Measurements from ENCODE around the gene RGL2. TPM values are rescaled to one million over a fixed set of nuclear protein-coding genes. Genes with fewer than 3 reads are reported as not detected.

Gene RGL2
- total RNA-seq, 5 donors from 2014 or later (not counting 1 experiment from before 2014, with no cell fraction given): 55.9 to 72.0 (median 66.0) TPM

GRCh38 chr6:33329058-33329457 lies 30.3 kb upstream of the RGL2 start:
- ChIA-PET CTCF (interaction anchor here in 1 of 2 donors (0.6 kb wide), 1 partner anchor 100 kb away, joined by 7 read pairs; no protein-coding TSS in a partner anchor), POLR2A (interaction anchor here in 1 of 2 donors (0.5 to 0.6 kb wide), 2 partner anchors 428 to 429 kb away, joined by 3 read pairs; no protein-coding TSS in a partner anchor)
- Mint-ChIP-seq H3K27me3 (no peaks in the 10 kb centered on the region), H3K9me3 (no peaks in the 10 kb centered on the region), H3K36me3 (no peaks in the 10 kb centered on the region), H3K27ac (peak overlapping the region in 1 of 2 donors; percentile 75), H3K4me3 (no peak overlapping the region), H3K4me1 (peaks cover 2 to 13% (median 3%) of the 10 kb centered on the region in 3 donors)
- Histone ChIP-seq H3K27me3 (replicated peaks in 1 of 2; ENCODE audit: control insufficient read depth in 2 of 2, extremely low read depth in 1 of 2, insufficient read depth in 2 of 2, low read length in 1 of 2) (no peaks in the 10 kb centered on the region), H3K27ac (ENCODE audit: low read length) (no peak overlapping the region), H3K4me3 (ENCODE audit: control insufficient read depth in 1 of 2, extremely low read depth in 1 of 2, low read length in 1 of 2) (no peak overlapping the region), H3K4me1 (ENCODE audit: control insufficient read depth in 1 of 2, extremely low read depth in 1 of 2, insufficient read depth in 2 of 2, low read length in 2 of 2) (peaks cover 6% of the 10 kb centered on the region in 2 experiments), H3K36me3 (ENCODE audit: control insufficient read depth in 2 of 2, extremely low read depth in 1 of 2, insufficient read depth in 1 of 2, low read length in 1 of 2) (no peaks in the 10 kb centered on the region), H3K9me3 (no peaks in the 10 kb centered on the region)
- ATAC-seq (replicated peaks in 1 of 4) (no peak), DNase-seq (no peak)
- no CpG with 5 or more reads among the region's 5 CpGs for WGBS (ENCODE audit: insufficient coverage)

- H3K4me1 ChIP-seq (ENCODE audit: control insufficient read depth in 1 of 2, extremely low read depth in 1 of 2, insufficient read depth in 2 of 2, low read length in 2 of 2): peaks cover 30 to 42% of the 10 kb centered on the region in 2 experiments
- H3K4me1 Mint-ChIP-seq: peaks cover 42 to 50% (median 48%) of the 10 kb centered on the region in 3 donors
Measured at GRCh38 chr6:33324125-33324524, 25.4 kb upstream of the RGL2 start.

GRCh38 chr6:33323623-33323948 lies 24.8 kb upstream of the RGL2 start:
- H3K27ac ChIP-seq (ENCODE audit: low read length): peak overlapping the region; percentile 87
- ATAC-seq (replicated peaks in 1 of 4) (no peak), DNase-seq (no peak)
- no CpG with 5 or more reads among the region's 12 CpGs for WGBS (ENCODE audit: insufficient coverage)
- H3K27me3 ChIP-seq (replicated peaks in 1 of 2; ENCODE audit: control insufficient read depth in 2 of 2, extremely low read depth in 1 of 2, insufficient read depth in 2 of 2, low read length in 1 of 2): no peaks in the 10 kb centered on the region
- peak overlapping the region; percentile 97 to 98 for H3K27ac Mint-ChIP-seq
- H3K36me3 Mint-ChIP-seq: peaks cover 30% of the 10 kb centered on the region
- H3K4me1 ChIP-seq (ENCODE audit: control insufficient read depth in 1 of 2, extremely low read depth in 1 of 2, insufficient read depth in 2 of 2, low read length in 2 of 2): peaks cover 35 to 47% of the 10 kb centered on the region in 2 experiments
- POLR2A ChIA-PET: interaction anchor here (0.6 to 1.1 kb wide), 5 partner anchors 17 to 1730 kb away, joined by 3 to 9 read pairs (median 6); no protein-coding TSS in a partner anchor
- H3K36me3 ChIP-seq (ENCODE audit: control insufficient read depth in 2 of 2, extremely low read depth in 1 of 2, insufficient read depth in 1 of 2, low read length in 1 of 2): peaks cover 11 to 30% of the 10 kb centered on the region in 2 donors
- no peaks in the 10 kb centered on the region for H3K27me3 Mint-ChIP-seq
- peak overlapping the region; percentile 96 to 100 (median 99) for H3K4me3 Mint-ChIP-seq
- CTCF ChIA-PET: interaction anchor here in 1 of 2 donors (0.7 kb wide), 1 partner anchor 131 kb away, joined by 3 read pairs; the partner anchor contains the start of gene ZBTB9
- H3K9me3 ChIP-seq: no peaks in the 10 kb centered on the region
- H3K9me3 Mint-ChIP-seq: no peaks in the 10 kb centered on the region
- H3K4me3 ChIP-seq (ENCODE audit: control insufficient read depth in 1 of 2, extremely low read depth in 1 of 2, low read length in 1 of 2): peak overlapping the region; percentile 94 to 97
- peaks cover 47 to 55% (median 53%) of the 10 kb centered on the region in 3 donors for H3K4me1 Mint-ChIP-seq

More at GRCh38 chr6:33324125-33324524, 25.4 kb upstream of the RGL2 start:
- Histone ChIP-seq H3K27me3 (replicated peaks in 1 of 2; ENCODE audit: control insufficient read depth in 2 of 2, extremely low read depth in 1 of 2, insufficient read depth in 2 of 2, low read length in 1 of 2) (no peaks in the 10 kb centered on the region), H3K9me3 (no peaks in the 10 kb centered on the region), H3K27ac (ENCODE audit: low read length) (peak overlapping the region; percentile 87), H3K4me3 (ENCODE audit: control insufficient read depth in 1 of 2, extremely low read depth in 1 of 2, low read length in 1 of 2) (peak overlapping the region; percentile 94 to 97), H3K36me3 (ENCODE audit: control insufficient read depth in 2 of 2, extremely low read depth in 1 of 2, insufficient read depth in 1 of 2, low read length in 1 of 2) (peaks cover 6 to 25% of the 10 kb centered on the region in 2 donors)
- ChIA-PET POLR2A (interaction anchor here (0.6 to 1.1 kb wide), 4 partner anchors 17 to 1731 kb away, joined by 3 to 9 read pairs (median 7); no protein-coding TSS in a partner anchor), CTCF (interaction anchor here in 1 of 2 donors (0.7 kb wide), 1 partner anchor 130 kb away, joined by 3 read pairs; the partner anchor contains the start of gene ZBTB9)
- H3K27ac Mint-ChIP-seq: peak overlapping the region; percentile 97 to 98
- no peaks in the 10 kb centered on the region for H3K27me3 Mint-ChIP-seq
- peak overlapping the region; percentile 96 to 100 (median 99) for H3K4me3 Mint-ChIP-seq
- no peak for ATAC-seq (replicated peaks in 1 of 4)
- H3K9me3 Mint-ChIP-seq: no peaks in the 10 kb centered on the region
- no CpG with 5 or more reads among the region's 7 CpGs for WGBS (ENCODE audit: insufficient coverage)
- DNase-seq: no peak
- H3K36me3 Mint-ChIP-seq: peaks cover 25% of the 10 kb centered on the region

- no peak for ATAC-seq (replicated peaks in 1 of 4)
- peak overlapping the region; percentile 78 to 82 for H3K27ac Mint-ChIP-seq
- no peaks in the 10 kb centered on the region for H3K27me3 Mint-ChIP-seq
- peak overlapping the region; percentile 35 to 97 for H3K4me3 ChIP-seq (ENCODE audit: control insufficient read depth in 1 of 2, extremely low read depth in 1 of 2, low read length in 1 of 2)
- H3K36me3 ChIP-seq (ENCODE audit: control insufficient read depth in 2 of 2, extremely low read depth in 1 of 2, insufficient read depth in 1 of 2, low read length in 1 of 2): peaks cover 12 to 36% of the 10 kb centered on the region in 2 donors
- H3K9me3 Mint-ChIP-seq: no peaks in the 10 kb centered on the region
- CTCF ChIA-PET: no interaction called here
- no peaks in the 10 kb centered on the region for H3K27me3 ChIP-seq (replicated peaks in 1 of 2; ENCODE audit: control insufficient read depth in 2 of 2, extremely low read depth in 1 of 2, insufficient read depth in 2 of 2, low read length in 1 of 2)
- POLR2A ChIA-PET: interaction anchor here in 1 of 2 donors (0.6 kb wide), 1 partner anchor 1363 kb away, joined by 3 read pairs; no protein-coding TSS in a partner anchor
- H3K27ac ChIP-seq (ENCODE audit: low read length): peak overlapping the region; percentile 87
- H3K4me1 Mint-ChIP-seq: peaks cover 67 to 76% (median 71%) of the 10 kb centered on the region in 3 donors
- H3K4me1 ChIP-seq (ENCODE audit: control insufficient read depth in 1 of 2, extremely low read depth in 1 of 2, insufficient read depth in 2 of 2, low read length in 2 of 2): peaks cover 41 to 67% of the 10 kb centered on the region in 2 experiments
- H3K9me3 ChIP-seq: no peaks in the 10 kb centered on the region
- WGBS (ENCODE audit: insufficient coverage): 89% methylated on average over 8 of the region's 9 CpGs
- peak overlapping the region; percentile 77 to 100 (median 99) for H3K4me3 Mint-ChIP-seq
- DNase-seq: no peak
- H3K36me3 Mint-ChIP-seq: peaks cover 32% of the 10 kb centered on the region
Measured at GRCh38 chr6:33321227-33321626, 22.5 kb upstream of the RGL2 start.

GRCh38 chr6:33320315-33321181 lies 21.8 kb upstream of the RGL2 start:
- ChIA-PET CTCF (no interaction called here), POLR2A (interaction anchor here in 1 of 2 donors (0.6 kb wide), 1 partner anchor 1362 kb away, joined by 3 read pairs; no protein-coding TSS in a partner anchor)
- ATAC-seq (replicated peaks in 1 of 4) (no peak), DNase-seq (no peak)
- H3K4me1 Mint-ChIP-seq: peaks cover 74 to 80% (median 78%) of the 10 kb centered on the region in 3 donors
- peak overlapping the region; percentile 78 to 82 for H3K27ac Mint-ChIP-seq
- H3K27me3 ChIP-seq (replicated peaks in 1 of 2; ENCODE audit: control insufficient read depth in 2 of 2, extremely low read depth in 1 of 2, insufficient read depth in 2 of 2, low read length in 1 of 2): no peaks in the 10 kb centered on the region
- H3K4me1 ChIP-seq (ENCODE audit: control insufficient read depth in 1 of 2, extremely low read depth in 1 of 2, insufficient read depth in 2 of 2, low read length in 2 of 2): peaks cover 41 to 74% of the 10 kb centered on the region in 2 experiments
- peak overlapping the region in 1 of 2 donors; percentile 35 for H3K4me3 ChIP-seq (ENCODE audit: control insufficient read depth in 1 of 2, extremely low read depth in 1 of 2, low read length in 1 of 2)
- peak overlapping the region; percentile 15 for H3K27ac ChIP-seq (ENCODE audit: low read length)
- no peaks in the 10 kb centered on the region for H3K27me3 Mint-ChIP-seq
- no peaks in the 10 kb centered on the region for H3K9me3 ChIP-seq
- peaks cover 12 to 39% of the 10 kb centered on the region in 2 donors for H3K36me3 ChIP-seq (ENCODE audit: control insufficient read depth in 2 of 2, extremely low read depth in 1 of 2, insufficient read depth in 1 of 2, low read length in 1 of 2)
- no peaks in the 10 kb centered on the region for H3K9me3 Mint-ChIP-seq
- H3K4me3 Mint-ChIP-seq: peak overlapping the region; percentile 77 to 100 (median 99)
- peaks cover 32% of the 10 kb centered on the region for H3K36me3 Mint-ChIP-seq
- WGBS (ENCODE audit: insufficient coverage): 93% methylated on average over 28 of the region's 32 CpGs

- Mint-ChIP-seq H3K4me3 (peak overlapping the region; percentile 31 to 100 (median 58)), H3K4me1 (peaks cover 80 to 86% (median 80%) of the 10 kb centered on the region in 3 donors), H3K36me3 (peaks cover 32% of the 10 kb centered on the region), H3K27ac (peak overlapping the region; percentile 75 to 82), H3K27me3 (no peaks in the 10 kb centered on the region), H3K9me3 (no peaks in the 10 kb centered on the region)
- peaks cover 42 to 80% of the 10 kb centered on the region in 2 experiments for H3K4me1 ChIP-seq (ENCODE audit: control insufficient read depth in 1 of 2, extremely low read depth in 1 of 2, insufficient read depth in 2 of 2, low read length in 2 of 2)
- DNase-seq (no peak), ATAC-seq (replicated peaks in 1 of 4) (no peak)
- CTCF ChIA-PET: no interaction called here
- H3K9me3 ChIP-seq: no peaks in the 10 kb centered on the region
- no peak overlapping the region for H3K4me3 ChIP-seq (ENCODE audit: control insufficient read depth in 1 of 2, extremely low read depth in 1 of 2, low read length in 1 of 2)
- WGBS (ENCODE audit: insufficient coverage): 82% methylated on average over 3 of the region's 3 CpGs
- POLR2A ChIA-PET: no interaction called here
- H3K27ac ChIP-seq (ENCODE audit: low read length): peak overlapping the region; percentile 15
- H3K27me3 ChIP-seq (replicated peaks in 1 of 2; ENCODE audit: control insufficient read depth in 2 of 2, extremely low read depth in 1 of 2, insufficient read depth in 2 of 2, low read length in 1 of 2): no peaks in the 10 kb centered on the region
- H3K36me3 ChIP-seq (ENCODE audit: control insufficient read depth in 2 of 2, extremely low read depth in 1 of 2, insufficient read depth in 1 of 2, low read length in 1 of 2): peaks cover 12 to 39% of the 10 kb centered on the region in 2 donors
Measured at GRCh38 chr6:33319939-33320314, 21.2 kb upstream of the RGL2 start.

Measured in T-cell (primary cell).